Esophagus squamous epithelium (tissue), 4 donors: ENCODE measurements around the gene LRBA.

Experiments used
- CTCF ChIP-seq, 6 experiments: fragments of 450-650 bp in 4 of 6; fragments of 200-600 bp in 2 of 6; sonication (generic) in 2 of 6; IDR thresholded peaks; one replicate each; pipeline ENCODE4 v1.5.1; 2016 to 2019; ENCODE audit warnings: antibody characterized with exemption in 6 of 6, mild to moderate bottlenecking in 4 of 6, moderate library complexity in 4 of 6
- POLR2A ChIP-seq, 4 donors: fragments of 450-650 bp; IDR thresholded peaks; one replicate each; pipeline ENCODE4 v1.6.1; 2017; ENCODE audit warnings: antibody characterized with exemption in 4 of 4, mild to moderate bottlenecking in 4 of 4, moderate library complexity in 3 of 4

- TF ChIP-seq CTCF (IDR thresholded peaks at IDR 0.05) (no peak), POLR2A (IDR thresholded peaks at IDR 0.05) (no peak)
Observed at GRCh38 chr4:150363721-150364688, 651.1 kb downstream of the LRBA start.
